ENCODE data around the gene WNT8B.

- TF ChIP-seq, protein P1, sequence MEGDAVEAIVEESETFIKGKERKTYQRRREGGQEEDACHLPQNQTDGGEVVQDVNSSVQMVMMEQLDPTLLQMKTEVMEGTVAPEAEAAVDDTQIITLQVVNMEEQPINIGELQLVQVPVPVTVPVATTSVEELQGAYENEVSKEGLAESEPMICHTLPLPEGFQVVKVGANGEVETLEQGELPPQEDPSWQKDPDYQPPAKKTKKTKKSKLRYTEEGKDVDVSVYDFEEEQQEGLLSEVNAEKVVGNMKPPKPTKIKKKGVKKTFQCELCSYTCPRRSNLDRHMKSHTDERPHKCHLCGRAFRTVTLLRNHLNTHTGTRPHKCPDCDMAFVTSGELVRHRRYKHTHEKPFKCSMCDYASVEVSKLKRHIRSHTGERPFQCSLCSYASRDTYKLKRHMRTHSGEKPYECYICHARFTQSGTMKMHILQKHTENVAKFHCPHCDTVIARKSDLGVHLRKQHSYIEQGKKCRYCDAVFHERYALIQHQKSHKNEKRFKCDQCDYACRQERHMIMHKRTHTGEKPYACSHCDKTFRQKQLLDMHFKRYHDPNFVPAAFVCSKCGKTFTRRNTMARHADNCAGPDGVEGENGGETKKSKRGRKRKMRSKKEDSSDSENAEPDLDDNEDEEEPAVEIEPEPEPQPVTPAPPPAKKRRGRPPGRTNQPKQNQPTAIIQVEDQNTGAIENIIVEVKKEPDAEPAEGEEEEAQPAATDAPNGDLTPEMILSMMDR (conservative IDR thresholded peaks at IDR 0.05), result no peak
- TF ChIP-seq ZFX (IDR thresholded peaks at IDR 0.05), result no peak
These were observed 33.8 kb downstream of the WNT8B start for GRCh38 chr10:100496567-100496966.

Measured in C4-2B (cell line).